Mammary epithelial cell (primary cell): ENCODE measurements around the gene LCOR.

Experiments
- CTCF ChIP-seq, 2 donors: IDR thresholded peaks in 1 of 2; conservative IDR thresholded peaks in 1 of 2; 2 replicates each; pipeline ENCODE4 v1.5.1; 2011 to 2012; ENCODE audit warnings: inconsistent platforms in 2 of 2, low read length in 2 of 2, mild to moderate bottlenecking in 2 of 2, control low read depth in 1 of 2, low read depth in 1 of 2; ENCODE audit not compliant: insufficient read depth in 1 of 2; ENCODE audit errors: extremely low read depth in 1 of 2
- EZH2 ChIP-seq: IDR thresholded peaks from 2 replicates; pipeline ENCODE4 v1.6.1; 2012; ENCODE audit warnings: low read length, inconsistent platforms, borderline replicate concordance

GRCh38 chr10:96803288-96803664 is 28.8 kb upstream of the LCOR start:
- no peak for TF ChIP-seq CTCF (conservative IDR thresholded peaks at IDR 0.05 in 1 of 2, IDR thresholded peaks at IDR 0.05 in 1 of 2; ENCODE audit: extremely low read depth in 1 of 2, insufficient read depth in 1 of 2, low read depth in 1 of 2, low read length in 2 of 2)
- TF ChIP-seq EZH2, result no peak
